GM21367 (cell line): Measurements from ENCODE around the gene ZBED2.
A peak's percentile ranks its signal among the peaks of the same experiment; 100 is the strongest.
"Not testable (repeated sequence)": the region's sequence is repeated elsewhere in the genome, so short reads cannot be mapped to it uniquely, and the experiment has no call there.

ENCODE experiments used
- ATAC-seq: cut with Tn5 transposase; IDR thresholded peaks from one replicate; pipeline ENCODE4 v1.9.1; 2021; ENCODE audit not compliant: unreplicated experiment

ZBED2 gene

GRCh38 chr3:111577113-111577512, 18.0 kb downstream of the ZBED2 start:
- ATAC-seq: no peak

- no peak for ATAC-seq
Observed at GRCh38 chr3:111571907-111572460, 23.2 kb downstream of the ZBED2 start.

GRCh38 chr3:111571282-111571681, 23.9 kb downstream of the ZBED2 start:
- no peak for ATAC-seq

- ATAC-seq: no peak
Observed at GRCh38 chr3:111570404-111571030, 24.6 kb downstream of the ZBED2 start.

- no peak for ATAC-seq
Observed at GRCh38 chr3:111568911-111569310, 26.2 kb downstream of the ZBED2 start.

DNA sequence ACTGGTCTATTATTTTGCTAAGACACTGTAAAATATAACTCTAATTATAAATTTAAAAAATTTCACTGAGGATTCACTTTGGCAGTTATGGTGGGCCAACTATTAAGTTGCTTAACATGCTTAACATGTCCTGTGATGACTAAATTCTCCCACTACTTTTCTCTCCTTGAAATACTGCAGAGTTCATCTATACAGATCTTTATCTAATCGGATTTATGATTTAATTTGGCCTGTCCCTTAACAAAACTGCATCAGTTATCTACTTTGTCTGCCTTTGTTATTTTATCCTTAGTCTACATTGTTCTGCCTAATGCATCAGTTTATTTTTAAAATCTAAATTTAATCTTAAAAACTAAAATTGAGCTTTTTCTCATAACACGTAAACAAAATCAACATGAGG, 26.8 kb downstream of the ZBED2 start:
- ATAC-seq: no peak

DNA sequence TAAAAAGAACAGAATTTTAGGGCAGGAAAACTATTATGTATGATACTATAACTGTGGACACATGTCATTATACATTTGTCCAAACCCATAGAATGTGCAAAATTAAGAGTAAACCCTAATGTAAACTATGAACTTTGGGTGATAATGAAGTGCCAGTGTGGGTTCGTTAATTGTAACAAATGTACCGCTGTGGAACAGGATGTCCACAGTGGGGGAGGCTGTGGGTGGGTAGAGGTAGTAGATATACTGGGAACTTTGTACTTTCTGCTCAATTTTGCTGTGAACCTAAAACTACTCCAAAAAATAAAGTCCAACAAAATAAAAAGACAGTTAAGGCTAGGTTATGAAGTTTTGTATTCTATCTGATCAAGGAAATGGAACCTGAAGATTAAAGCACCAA, 28.3 kb downstream of the ZBED2 start:
- ATAC-seq: no peak

- not testable (repeated sequence) for ATAC-seq
Observed at GRCh38 chr3:111561902-111562301, 33.2 kb downstream of the ZBED2 start.

DNA sequence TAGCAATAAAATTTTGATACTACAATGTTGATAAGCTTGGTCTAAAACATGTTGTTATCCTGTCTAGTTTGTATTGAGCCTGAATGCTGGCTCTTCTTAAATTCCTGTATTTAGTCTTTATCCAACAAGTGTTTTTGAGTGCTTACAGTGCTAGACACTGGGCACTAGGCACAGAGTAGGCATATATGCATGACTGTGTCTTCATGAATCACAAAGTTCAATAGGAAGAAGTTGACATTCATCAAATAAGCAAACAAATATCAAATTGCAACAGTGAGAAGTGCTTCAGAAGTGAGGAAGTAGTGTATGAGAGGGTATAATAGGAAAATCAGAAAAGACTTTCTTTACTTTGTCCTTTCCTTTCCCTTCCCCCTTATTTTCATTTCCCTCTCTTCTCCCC, 46.4 kb downstream of the ZBED2 start:
- no peak for ATAC-seq

DNA sequence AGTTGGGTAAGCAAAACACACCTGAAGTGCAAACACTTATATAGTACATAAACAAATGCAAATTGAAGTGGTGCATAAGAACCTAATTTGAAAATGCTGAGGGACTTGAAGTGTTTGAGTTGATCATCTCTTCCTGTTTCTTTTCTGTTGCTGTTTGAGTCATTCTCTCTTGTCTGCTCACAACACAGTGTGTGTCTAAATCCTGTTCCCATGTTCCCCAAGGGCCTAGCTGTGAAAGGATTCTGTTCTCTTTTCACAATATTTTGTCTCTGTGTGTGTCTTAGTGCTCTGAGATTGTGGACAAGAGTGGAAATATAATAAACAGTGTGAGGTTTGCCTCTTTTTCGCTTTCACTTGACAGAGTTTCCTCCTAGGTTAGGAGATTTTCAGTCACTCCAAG, 47.1 kb downstream of the ZBED2 start:
- ATAC-seq: peak; percentile 51

DNA sequence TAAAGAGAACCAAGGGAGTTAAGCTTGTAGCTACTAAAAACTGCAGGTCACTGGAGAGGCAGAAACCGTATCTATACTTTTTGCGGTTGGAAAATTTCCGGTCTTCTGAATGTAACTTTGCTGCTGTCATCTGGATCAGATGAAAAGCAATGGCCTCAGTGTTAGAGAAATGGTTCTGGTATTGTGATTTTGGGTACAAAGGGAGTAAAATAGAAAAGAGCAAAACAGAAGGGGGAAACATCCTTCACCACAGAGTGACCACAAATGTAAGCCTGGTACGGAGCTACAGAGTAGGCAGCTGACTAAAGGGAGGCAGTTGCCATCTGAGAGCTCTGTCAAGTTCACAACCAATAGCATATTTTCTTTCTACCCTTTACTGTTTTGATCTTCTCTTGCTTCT, 47.5 kb downstream of the ZBED2 start:
- peak; percentile 90 for ATAC-seq

DNA sequence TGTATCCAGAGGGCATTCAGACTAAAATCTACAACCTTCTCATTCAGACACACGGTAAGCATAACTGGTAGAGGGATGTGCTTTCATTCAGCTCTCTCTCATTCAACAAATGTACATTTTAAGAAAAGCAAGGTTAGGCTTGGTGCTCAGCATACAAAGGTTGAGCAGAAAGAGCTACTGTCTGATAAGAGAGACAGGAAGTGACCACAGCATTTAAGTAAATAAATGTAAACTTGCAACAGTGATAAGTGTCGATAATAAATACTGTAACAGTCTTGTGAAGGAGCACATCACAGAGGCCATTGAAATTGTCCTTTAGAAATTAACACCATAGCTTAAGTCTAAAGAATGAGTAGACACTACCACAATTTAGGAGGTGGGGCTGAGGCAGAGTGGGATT, 49.8 kb downstream of the ZBED2 start:
- ATAC-seq: no peak
